Measurements from ENCODE around the gene RASGRP3. TPM values are rescaled to one million over a fixed set of nuclear protein-coding genes. Genes with fewer than 3 reads are reported as not detected.

RASGRP3 gene
- total RNA-seq, 1 donor from 2014 or later = 2.4 TPM

GRCh38 chr2:33491441-33492084, 15.1 kb downstream of the RASGRP3 start:
- DNase-seq (ENCODE audit: low read depth) = no peak

GRCh38 chr2:33492399-33493134, 16.1 kb downstream of the RASGRP3 start:
- no peak for DNase-seq (ENCODE audit: low read depth)

GRCh38 chr2:33494155-33494779, 17.8 kb downstream of the RASGRP3 start:
- DNase-seq (ENCODE audit: low read depth) = peak; percentile 85

- no peak for DNase-seq (ENCODE audit: low read depth)
Measured at GRCh38 chr2:33494877-33495641, 18.6 kb downstream of the RASGRP3 start.

- no peak for DNase-seq (ENCODE audit: low read depth)
Measured at GRCh38 chr2:33495683-33496082, 19.2 kb downstream of the RASGRP3 start.

GRCh38 chr2:33496150-33496549, 19.7 kb downstream of the RASGRP3 start:
- no peak for DNase-seq (ENCODE audit: low read depth)

GRCh38 chr2:33496726-33497125, 20.3 kb downstream of the RASGRP3 start:
- DNase-seq (ENCODE audit: low read depth) = no peak

GRCh38 chr2:33497221-33497650, 20.8 kb downstream of the RASGRP3 start:
- DNase-seq (ENCODE audit: low read depth) = no peak

- no peak for DNase-seq (ENCODE audit: low read depth)
Measured at GRCh38 chr2:33498291-33498956, 22.0 kb downstream of the RASGRP3 start.

GRCh38 chr2:33500177-33500576, 23.7 kb downstream of the RASGRP3 start:
- DNase-seq (ENCODE audit: low read depth) = no peak

GRCh38 chr2:33502025-33502424, 25.6 kb downstream of the RASGRP3 start:
- no peak for DNase-seq (ENCODE audit: low read depth)

- no peak for DNase-seq (ENCODE audit: low read depth)
Measured at GRCh38 chr2:33503002-33503401, 26.6 kb downstream of the RASGRP3 start.

- DNase-seq (ENCODE audit: low read depth) = no peak
Measured at GRCh38 chr2:33505966-33506365, 29.5 kb downstream of the RASGRP3 start.

- DNase-seq (ENCODE audit: low read depth) = no peak
Measured at GRCh38 chr2:33509908-33510585, 33.6 kb downstream of the RASGRP3 start.

GRCh38 chr2:33510586-33510968, 34.1 kb downstream of the RASGRP3 start:
- peak; percentile 27 for DNase-seq (ENCODE audit: low read depth)

- peak; percentile 64 for DNase-seq (ENCODE audit: low read depth)
Measured at GRCh38 chr2:33511141-33511540, 34.7 kb downstream of the RASGRP3 start.

GRCh38 chr2:33512112-33512511, 35.7 kb downstream of the RASGRP3 start:
- DNase-seq (ENCODE audit: low read depth) = no peak

- no peak for DNase-seq (ENCODE audit: low read depth)
Measured at GRCh38 chr2:33513480-33513879, 37.0 kb downstream of the RASGRP3 start.

GRCh38 chr2:33516456-33516995, 40.1 kb downstream of the RASGRP3 start:
- DNase-seq (ENCODE audit: low read depth) = no peak

- no peak for DNase-seq (ENCODE audit: low read depth)
Measured at GRCh38 chr2:33518200-33518599, 41.8 kb downstream of the RASGRP3 start.

GRCh38 chr2:33518929-33519328, 42.5 kb downstream of the RASGRP3 start:
- DNase-seq (ENCODE audit: low read depth) = peak; percentile 58
